ENCODE results near the gene THOP1. TPM values are rescaled to one million over a fixed set of nuclear protein-coding genes. Genes with fewer than 3 reads are reported as not detected.

Gene THOP1
- total and polyA plus RNA-seq, 10 of the 15 experiments (the other 5 are each of a cell fraction or from before 2014, with no cell fraction given): 1.9 to 270 (median 169) TPM

DNA sequence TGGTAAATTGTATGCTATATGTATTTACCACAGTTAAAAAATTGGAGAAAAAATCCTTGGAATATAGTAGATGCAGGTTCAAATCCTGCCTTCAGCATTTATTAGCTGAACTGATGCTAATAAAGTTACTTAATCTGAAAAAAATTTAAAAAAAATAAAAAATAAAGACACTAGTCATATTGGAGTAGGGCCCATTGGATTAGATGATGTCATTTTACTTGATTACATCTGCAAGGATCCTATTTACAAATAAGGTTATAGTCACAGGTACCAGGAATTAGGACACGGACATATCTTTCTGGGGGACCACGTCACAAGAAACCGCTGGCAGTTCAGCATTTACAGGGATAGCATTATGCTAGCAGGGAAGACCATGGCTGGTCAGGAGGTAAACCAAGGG is 62.2 kb downstream of the THOP1 start (continued):
- TF ChIP-seq PRDM15 (CRISPR knock-in tag; IDR thresholded peaks at IDR 0.05): no peak
- no peak for TF ChIP-seq CREB1 (IDR thresholded peaks at IDR 0.05; ENCODE audit: low read depth)

GRCh38 chr19:2848616-2849015 is 63.3 kb downstream of the THOP1 start:
- POLR2A ChIA-PET: no interaction called here
- Histone ChIP-seq H3K27me3 (replicated peaks in 1 of 2; ENCODE audit: control insufficient read depth in 2 of 2, insufficient read depth in 2 of 2, low read length in 1 of 2) (no peaks in the 10 kb centered on the region), H2AFZ (ENCODE audit: control insufficient read depth, low read depth, low read length) (no peak overlapping the region), H3K36me3 (ENCODE audit: control insufficient read depth in 2 of 2, insufficient read depth in 2 of 2, low read length in 1 of 2) (peaks cover 6 to 13% of the 10 kb centered on the region in 2 experiments), H3K79me2 (ENCODE audit: control insufficient read depth, insufficient read depth, low read length) (no peaks in the 10 kb centered on the region), H3K4me1 (ENCODE audit: control insufficient read depth, insufficient read depth, low read length) (no peaks in the 10 kb centered on the region), H4K20me1 (ENCODE audit: control insufficient read depth, insufficient read depth) (no peaks in the 10 kb centered on the region), H3K9me3 (replicated peaks; ENCODE audit: control insufficient read depth, insufficient read depth, low read length) (peaks cover 34% of the 10 kb centered on the region), H3K4me2 (ENCODE audit: control insufficient read depth, insufficient read depth) (no peak overlapping the region), H3K27ac (ENCODE audit: control insufficient read depth, insufficient read depth) (no peak overlapping the region), H3K9ac (ENCODE audit: control insufficient read depth, insufficient read depth, low read length) (no peak overlapping the region), H3K4me3 (no peak overlapping the region)
- 87% methylated on average over 4 of the region's 4 CpGs for WGBS (ENCODE audit: insufficient coverage, insufficient replicate concordance, low lambda C conversion rate, missing lambda C conversion rate)
- ATAC-seq (no peak), FAIRE-seq (no peak), DNase-seq (ENCODE audit: low read depth, low spot score) (no peak)
- CTCF ChIA-PET: no interaction called here
- TF ChIP-seq CHD4 (IDR thresholded peaks at IDR 0.05): no peak
- no peak for TF ChIP-seq HDAC6 (IDR thresholded peaks at IDR 0.05; ENCODE audit: unreplicated experiment)
- TF ChIP-seq ZNF217 (IDR thresholded peaks at IDR 0.05): no peak
- no peak for TF ChIP-seq SKIL (IDR thresholded peaks at IDR 0.05; ENCODE audit: low read depth, poor library complexity, severe bottlenecking)
- no peak for TF ChIP-seq ZBTB11 (CRISPR knock-in tag; IDR thresholded peaks at IDR 0.05)
- TF ChIP-seq KLF5 (IDR thresholded peaks at IDR 0.05; ENCODE audit: partially characterized antibody): no peak
- SMC1A ChIA-PET (ENCODE audit: uncharacterized antibody, unreplicated experiment): no interaction called here
- no TSS peak for BruUV-seq (replicated peaks)
- intact Hi-C loops (cut with micrococcal nuclease; ENCODE audit: unreplicated experiment): no loop called here
- RAD21 ChIA-PET (ENCODE audit: unreplicated experiment): no interaction called here
- in situ Hi-C loops (cut with MboI): no loop called here

All from GM12878 (cell line).